ENCODE data around the gene RPS3.
A peak's percentile ranks its signal among the peaks of the same experiment; 100 is the strongest.
"Not testable (repeated sequence)": the region's sequence is repeated elsewhere in the genome, so short reads cannot be mapped to it uniquely, and the experiment has no call there.

RPS3 gene

GRCh38 chr11:75380716-75381420 lies 18.4 kb upstream of the RPS3 start:
- DNase-seq = peak; percentile 40 to 58

GRCh38 chr11:75383246-75383645 lies 16.1 kb upstream of the RPS3 start:
- peak; percentile 31 to 39 for DNase-seq

- DNase-seq = peak; percentile 72 to 79
Measured at GRCh38 chr11:75384438-75385080, 14.8 kb upstream of the RPS3 start.

GRCh38 chr11:75386942-75387630 lies 12.2 kb upstream of the RPS3 start:
- DNase-seq = no peak

GRCh38 chr11:75387736-75388294 lies 11.5 kb upstream of the RPS3 start:
- DNase-seq = no peak

- DNase-seq = peak; percentile 89 to 92
Measured at GRCh38 chr11:75388386-75389275, 10.7 kb upstream of the RPS3 start.

- no peak for DNase-seq
Measured at GRCh38 chr11:75389276-75389605, 10.1 kb upstream of the RPS3 start.

GRCh38 chr11:75389925-75390324 lies 9.4 kb upstream of the RPS3 start:
- DNase-seq = no peak

GRCh38 chr11:75394085-75394840 lies 5.1 kb upstream of the RPS3 start:
- no peak for DNase-seq

- DNase-seq = no peak
Measured at GRCh38 chr11:75398906-75399305, 412 bp upstream of the RPS3 start.

GRCh38 chr11:75400146-75400865 lies 988 bp downstream of the RPS3 start:
- peak in 1 of 2 experiments; percentile 28 for DNase-seq

- no peak for DNase-seq
Measured at GRCh38 chr11:75402002-75402773, 2.9 kb downstream of the RPS3 start.

- no peak for DNase-seq
Measured at GRCh38 chr11:75403037-75403436, 3.7 kb downstream of the RPS3 start.

GRCh38 chr11:75403983-75404658 lies 4.8 kb downstream of the RPS3 start:
- DNase-seq = no peak

GRCh38 chr11:75406338-75406777 lies 7.0 kb downstream of the RPS3 start:
- no peak for DNase-seq

- DNase-seq = no peak
Measured at GRCh38 chr11:75408957-75409219, 9.6 kb downstream of the RPS3 start.

GRCh38 chr11:75409971-75410370 lies 10.7 kb downstream of the RPS3 start:
- not testable (repeated sequence) for DNase-seq

GRCh38 chr11:75413146-75413545 lies 13.8 kb downstream of the RPS3 start:
- not testable (repeated sequence) for DNase-seq

- DNase-seq = no peak
Measured at GRCh38 chr11:75413864-75414263, 14.5 kb downstream of the RPS3 start.

Measured in Kasumi-1 (cell line).